ENCODE measurements around the gene ANP32A.

Gene ANP32A

GRCh38 chr15:68743256-68743655, 77.4 kb downstream of the ANP32A start:
- DNase-seq: no peak

GRCh38 chr15:68739390-68740080, 81.2 kb downstream of the ANP32A start:
- no peak for DNase-seq

GRCh38 chr15:68735610-68736009, 85.1 kb downstream of the ANP32A start:
- no peak for DNase-seq

- DNase-seq: no peak
Observed at GRCh38 chr15:68734881-68735280, 85.8 kb downstream of the ANP32A start.

GRCh38 chr15:68734352-68734751, 86.3 kb downstream of the ANP32A start:
- DNase-seq: no peak

GRCh38 chr15:68733666-68734065, 87.0 kb downstream of the ANP32A start:
- no peak for DNase-seq

- no peak for DNase-seq
Observed at GRCh38 chr15:68732451-68732850, 88.2 kb downstream of the ANP32A start.

- no peak for DNase-seq
Observed at GRCh38 chr15:68730976-68731897, 89.5 kb downstream of the ANP32A start.

- DNase-seq: peak; percentile 48
Observed at GRCh38 chr15:68730471-68730919, 90.2 kb downstream of the ANP32A start.

GRCh38 chr15:68729789-68730411, 90.8 kb downstream of the ANP32A start:
- peak; percentile 54 for DNase-seq

Data from fibroblast of skin of right biceps (primary cell).